ENCODE results near the gene SLC4A7. TPM values are rescaled to one million over a fixed set of nuclear protein-coding genes. Genes with fewer than 3 reads are reported as not detected.
"Not testable (repeated sequence)": the region's sequence is repeated elsewhere in the genome, so short reads cannot be mapped to it uniquely, and the experiment has no call there.

Gene SLC4A7
- total RNA-seq, 2 donors from 2014 or later: 24.7 to 28.0 TPM

DNA sequence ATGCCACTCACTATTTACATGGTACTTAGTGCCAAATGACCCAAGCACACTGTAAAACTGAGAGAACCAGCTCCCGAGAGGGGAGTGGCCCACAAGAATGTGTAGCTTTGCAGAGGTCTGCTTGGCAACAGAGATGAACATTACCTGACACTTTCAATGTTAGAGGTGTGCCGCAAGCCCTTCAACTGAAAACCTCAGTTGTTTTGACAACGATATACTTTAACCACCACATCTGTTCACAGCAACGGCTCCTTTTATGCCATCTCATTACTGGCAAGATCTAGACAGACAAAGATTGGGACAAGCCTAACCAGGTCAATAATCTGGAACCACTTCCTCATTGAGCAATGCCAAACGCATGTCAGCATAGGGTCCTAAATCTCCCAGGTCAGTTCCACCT is 138.7 kb downstream of the SLC4A7 start:
- DNase-seq: peak; percentile 33 to 66
- ATAC-seq: peak; percentile 92
- intact Hi-C loops (cut with DNase I, micrococcal nuclease): no loop called here

- no peak for ATAC-seq
- intact Hi-C loops (cut with DNase I, micrococcal nuclease): no loop called here
- no peak for DNase-seq
These were observed 139.1 kb downstream of the SLC4A7 start for GRCh38 chr3:27345045-27345444.

DNA sequence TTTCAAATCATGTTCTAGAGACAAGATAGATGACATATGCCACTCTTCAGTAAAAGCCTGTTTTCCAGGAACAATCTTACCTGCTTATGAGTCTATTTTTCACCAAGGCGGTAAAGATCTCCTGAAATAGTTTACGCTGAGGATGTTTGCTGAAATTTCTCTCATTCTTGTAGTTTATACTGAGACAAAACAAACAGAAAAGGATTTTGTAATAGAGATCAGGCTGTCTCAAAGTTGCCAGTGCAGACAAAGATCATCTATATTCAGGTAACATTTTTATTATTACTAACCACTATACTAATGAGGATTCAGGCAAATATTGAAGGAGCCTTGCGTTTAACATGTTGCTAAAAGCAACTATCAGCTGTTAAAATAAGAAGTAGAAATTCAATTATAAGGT is 140.0 kb downstream of the SLC4A7 start:
- no peak for ATAC-seq
- intact Hi-C loops (cut with DNase I, micrococcal nuclease): no loop called here

DNA sequence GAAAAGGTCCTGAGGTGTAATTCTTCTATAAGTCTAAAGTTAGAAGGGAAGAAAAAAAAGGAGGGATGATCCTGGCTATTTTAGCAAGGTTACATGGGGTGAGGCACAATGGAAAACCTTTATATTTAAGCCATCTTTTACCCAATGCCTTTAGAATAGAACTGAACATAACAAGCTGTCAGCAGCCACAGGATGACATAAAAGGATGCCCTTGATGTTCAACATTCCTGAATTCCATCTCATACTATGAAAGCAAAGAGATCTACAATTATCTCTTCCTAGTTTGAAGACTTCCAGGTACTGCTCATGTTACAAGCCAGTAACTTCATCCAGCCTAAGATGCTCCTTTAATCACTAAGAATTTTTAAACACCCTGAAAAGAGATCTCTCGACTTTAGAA is 141.9 kb downstream of the SLC4A7 start:
- intact Hi-C loops (cut with DNase I, micrococcal nuclease): no loop called here
- no peak for ATAC-seq

More for the DNA sequence above, 140.0 kb downstream of the SLC4A7 start:
- DNase-seq: no peak

GRCh38 chr3:27340534-27340933 is 143.7 kb downstream of the SLC4A7 start:
- intact Hi-C loops (cut with DNase I, micrococcal nuclease): no loop called here
- DNase-seq (no peak), ATAC-seq (no peak)

More for the DNA sequence above, 141.9 kb downstream of the SLC4A7 start:
- DNase-seq: no peak

DNA sequence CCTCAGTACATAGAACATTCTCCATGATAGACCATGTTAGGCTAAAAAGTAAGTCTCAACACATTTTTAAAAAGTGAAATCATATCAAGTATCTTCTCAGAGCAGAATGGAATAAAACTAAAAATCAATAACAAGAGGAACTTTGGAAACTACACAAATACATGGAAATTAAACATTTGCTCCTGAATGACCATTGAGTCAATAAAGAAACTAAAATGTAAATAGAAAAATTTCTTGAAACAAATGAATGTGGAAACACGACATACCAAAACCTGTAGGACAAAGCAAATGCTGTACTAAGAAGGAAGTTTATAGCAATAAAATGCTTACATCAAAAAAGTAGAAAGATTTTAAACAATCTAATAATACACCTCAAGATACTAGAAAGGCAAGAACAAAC is 148.6 kb downstream of the SLC4A7 start:
- ATAC-seq (no peak), DNase-seq (no peak)
- intact Hi-C loops (cut with DNase I, micrococcal nuclease): no loop called here

GRCh38 chr3:27333843-27334242 is 150.3 kb downstream of the SLC4A7 start:
- no peak for DNase-seq
- intact Hi-C loops (cut with DNase I, micrococcal nuclease): no loop called here
- no peak for ATAC-seq

- intact Hi-C loops (cut with DNase I, micrococcal nuclease); DNase-seq; ATAC-seq: not testable (repeated sequence)
These were observed 155.0 kb downstream of the SLC4A7 start for GRCh38 chr3:27328982-27329762.

DNA sequence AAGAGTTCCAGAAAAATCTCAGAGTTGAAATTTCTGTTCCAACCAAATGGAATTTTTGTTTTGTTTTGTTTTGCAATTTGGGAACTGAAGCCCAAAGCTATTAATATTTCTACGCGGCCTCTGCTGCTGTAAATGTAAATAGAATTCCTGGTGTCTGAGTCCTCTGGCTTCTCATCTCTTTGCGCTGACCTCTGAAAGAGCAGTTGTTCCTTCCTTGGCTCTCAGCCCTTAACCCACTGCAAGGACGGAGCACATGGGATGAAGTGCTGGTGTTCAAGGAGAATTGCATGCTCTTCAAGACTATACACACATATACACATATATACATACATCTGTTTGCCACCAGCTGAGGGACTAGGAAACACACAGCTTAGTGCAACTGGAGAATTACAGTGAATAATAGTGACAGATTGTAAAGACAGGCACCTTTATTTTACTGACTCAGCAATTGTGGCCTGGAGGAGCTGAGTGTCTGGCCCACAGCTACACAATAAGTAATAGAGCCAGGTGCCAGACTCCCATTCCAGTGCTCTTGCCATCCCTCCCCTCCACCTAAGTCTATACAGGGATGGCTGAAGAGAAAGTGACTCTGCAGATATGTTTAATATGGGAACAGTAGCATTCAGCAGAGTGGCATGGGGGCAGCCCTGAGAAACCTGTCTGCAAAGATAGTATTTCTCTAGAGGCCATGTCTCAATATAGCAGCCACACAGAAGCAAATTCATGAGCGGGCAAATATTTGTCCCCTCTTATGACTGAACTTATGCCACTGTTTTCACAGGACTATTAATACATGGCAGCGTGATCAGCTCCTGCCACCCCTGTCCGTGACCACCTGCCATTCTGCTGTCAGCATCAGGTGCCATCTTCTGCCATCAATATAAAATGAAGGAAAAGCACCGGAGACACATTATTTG is 157.3 kb downstream of the SLC4A7 start:
- ATAC-seq: no peak
- intact Hi-C loops (cut with DNase I, micrococcal nuclease): no loop called here
- peak in 1 of 2 donors; percentile 44 for DNase-seq

- ATAC-seq: no peak
- DNase-seq: no peak
- intact Hi-C loops (cut with DNase I, micrococcal nuclease): no loop called here
These were observed 158.0 kb downstream of the SLC4A7 start for GRCh38 chr3:27326202-27326601.

- intact Hi-C loops (cut with DNase I, micrococcal nuclease): no loop called here
- no peak for ATAC-seq
- DNase-seq: no peak
These were observed 158.8 kb downstream of the SLC4A7 start for GRCh38 chr3:27325419-27325818.

- DNase-seq: no peak
- intact Hi-C loops (cut with DNase I, micrococcal nuclease): no loop called here
- no peak for ATAC-seq
These were observed 159.5 kb downstream of the SLC4A7 start for GRCh38 chr3:27324686-27325085.

DNA sequence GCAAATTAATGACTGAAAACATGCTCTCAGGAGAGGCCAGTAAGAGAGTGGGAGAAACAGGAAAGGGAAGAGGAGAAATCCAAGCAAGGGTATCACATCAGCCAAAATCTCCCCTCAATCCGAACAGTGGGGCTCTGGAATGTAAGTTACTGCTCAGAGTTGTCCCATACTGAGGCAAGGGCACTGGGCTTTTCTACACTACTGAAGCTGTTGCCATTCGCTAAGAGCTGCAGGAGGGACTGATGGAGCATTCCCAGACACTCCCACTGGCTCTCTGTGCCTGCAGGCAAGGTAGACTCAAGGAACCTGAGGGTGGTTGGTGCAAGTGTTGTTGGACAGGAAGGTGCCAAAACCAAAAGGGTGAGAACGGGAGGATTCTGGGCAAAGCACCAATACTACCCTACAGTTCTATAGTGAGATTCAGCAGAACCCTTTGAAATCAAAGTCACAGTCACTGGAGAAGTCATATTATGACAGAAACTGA is 161.1 kb downstream of the SLC4A7 start:
- DNase-seq (no peak), ATAC-seq (no peak)
- intact Hi-C loops (cut with DNase I, micrococcal nuclease): no loop called here

Other genes with a start within 250 kb of the SLC4A7 start
- gene NEK10, start 115.0 kb downstream of the SLC4A7 start, total RNA-seq: under 1 TPM; 0.73 to 0.98 TPM
- gene EOMES, start 237.9 kb upstream of the SLC4A7 start, total RNA-seq: under 1 TPM; 0.08 to 0.09 TPM